SK-N-MC (cell line): ENCODE results near the gene FAM107B.

ENCODE experiments used
- EZH2 ChIP-seq: fragments of 200-600 bp; sonication (generic); IDR thresholded peaks from one replicate; pipeline ENCODE4 v1.6.1; 2017; ENCODE audit warnings: antibody characterized with exemption
- POLR2AphosphoS5 ChIP-seq: IDR thresholded peaks from 2 replicates; pipeline ENCODE4 v1.6.1; 2012; ENCODE audit warnings: mild to moderate bottlenecking, low read depth, low read length, borderline replicate concordance

DNA sequence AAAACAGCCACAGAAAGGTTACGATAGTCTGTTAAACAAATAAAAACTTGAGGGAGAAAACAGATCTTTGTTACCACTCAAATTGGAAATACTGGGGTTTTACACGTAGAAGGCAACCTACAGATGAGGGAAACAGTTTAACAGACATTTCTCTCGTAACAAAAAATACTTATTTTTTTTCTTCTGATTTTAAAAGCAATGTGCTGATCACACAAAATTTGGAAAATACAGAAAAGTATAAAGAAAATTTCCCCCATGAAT is 211.7 kb downstream of the FAM107B start:
- no peak for TF ChIP-seq EZH2
- no peak for TF ChIP-seq POLR2AphosphoS5
